GM23338 (cell line): ENCODE measurements around the gene EDEM1.

Source experiments
- CREB1 ChIP-seq: fragments of 250-450 bp; sonication (Bioruptor Pico); IDR thresholded peaks from 2 replicates; pipeline ENCODE4 v1.5.0; 2020; ENCODE audit warnings: low read depth, mild to moderate bottlenecking, moderate library complexity
- EZH2phosphoT487 ChIP-seq: fragments of 200-600 bp; sonication (generic); IDR thresholded peaks from one replicate; pipeline ENCODE4 v1.8.1; 2018; ENCODE audit warnings: antibody characterized with exemption; ENCODE audit not compliant: unreplicated experiment
- JUNB ChIP-seq: IDR thresholded peaks from one replicate; pipeline ENCODE4 v1.6.1; 2016; ENCODE audit warnings: antibody characterized with exemption; ENCODE audit not compliant: unreplicated experiment
- POLR2AphosphoS5 ChIP-seq: IDR thresholded peaks from 2 replicates; pipeline ENCODE4 v1.6.1; 2016; ENCODE audit warnings: antibody characterized with exemption, low read depth
- ZNF331 ChIP-seq: fragments of 250-450 bp; sonication (Bioruptor Pico); IDR thresholded peaks from 2 replicates; pipeline ENCODE4 v1.5.0; 2020; ENCODE audit warnings: low read depth, mild to moderate bottlenecking, moderate library complexity
- TF ChIP-seq, protein P1 (sequence below), 2 experiments: fragments of 200-600 bp in 1 of 2; sonication (generic) in 1 of 2; conservative IDR thresholded peaks; 2 replicates each; pipeline versions ENCODE4 v1.5.1 to v1.6.1; 2016 to 2017; ENCODE audit warnings: antibody characterized with exemption in 2 of 2, low read depth in 2 of 2, mild to moderate bottlenecking in 2 of 2, moderate library complexity in 1 of 2

DNA sequence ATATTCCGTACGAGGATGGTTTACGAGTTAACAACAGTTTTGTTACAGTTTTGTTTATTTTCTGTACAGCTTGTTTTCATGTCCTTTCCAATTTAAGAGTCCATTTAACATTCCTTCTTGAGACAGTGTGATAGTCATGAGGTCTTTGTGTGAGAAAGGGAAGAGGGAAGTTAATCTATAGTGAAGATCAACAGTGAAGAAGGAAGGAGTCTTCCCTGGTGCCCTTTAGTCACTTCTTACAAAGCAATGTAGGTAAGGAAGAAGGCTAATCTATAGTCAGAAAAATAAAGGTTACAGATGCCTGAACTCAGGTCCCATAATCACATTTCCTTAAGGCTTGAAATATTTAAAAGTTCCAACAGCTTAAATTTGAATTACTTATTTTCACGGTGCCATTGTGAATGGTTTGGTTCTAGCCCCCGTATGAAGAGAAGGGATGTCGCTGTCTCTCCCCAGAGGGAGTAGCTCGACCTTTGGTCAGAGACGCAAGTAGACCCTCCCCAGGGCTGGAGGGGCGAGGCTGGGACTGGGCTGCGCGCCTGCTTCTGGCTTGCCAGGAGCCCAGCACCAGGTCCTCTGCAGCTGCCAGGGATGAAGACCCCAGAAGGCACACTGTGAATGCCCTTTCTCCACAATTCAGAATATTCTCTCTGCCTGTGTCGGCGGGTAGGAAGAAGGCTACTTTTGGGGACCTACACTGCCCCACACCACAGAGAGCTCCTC, 34.9 kb downstream of the EDEM1 start:
- TF ChIP-seq, protein P1, sequence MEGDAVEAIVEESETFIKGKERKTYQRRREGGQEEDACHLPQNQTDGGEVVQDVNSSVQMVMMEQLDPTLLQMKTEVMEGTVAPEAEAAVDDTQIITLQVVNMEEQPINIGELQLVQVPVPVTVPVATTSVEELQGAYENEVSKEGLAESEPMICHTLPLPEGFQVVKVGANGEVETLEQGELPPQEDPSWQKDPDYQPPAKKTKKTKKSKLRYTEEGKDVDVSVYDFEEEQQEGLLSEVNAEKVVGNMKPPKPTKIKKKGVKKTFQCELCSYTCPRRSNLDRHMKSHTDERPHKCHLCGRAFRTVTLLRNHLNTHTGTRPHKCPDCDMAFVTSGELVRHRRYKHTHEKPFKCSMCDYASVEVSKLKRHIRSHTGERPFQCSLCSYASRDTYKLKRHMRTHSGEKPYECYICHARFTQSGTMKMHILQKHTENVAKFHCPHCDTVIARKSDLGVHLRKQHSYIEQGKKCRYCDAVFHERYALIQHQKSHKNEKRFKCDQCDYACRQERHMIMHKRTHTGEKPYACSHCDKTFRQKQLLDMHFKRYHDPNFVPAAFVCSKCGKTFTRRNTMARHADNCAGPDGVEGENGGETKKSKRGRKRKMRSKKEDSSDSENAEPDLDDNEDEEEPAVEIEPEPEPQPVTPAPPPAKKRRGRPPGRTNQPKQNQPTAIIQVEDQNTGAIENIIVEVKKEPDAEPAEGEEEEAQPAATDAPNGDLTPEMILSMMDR (conservative IDR thresholded peaks at IDR 0.05; ENCODE audit: low read depth in 2 of 2), result no peak
- TF ChIP-seq CREB1 (no peak), JUNB (no peak), EZH2phosphoT487 (no peak), ZNF331 (CRISPR knock-in tag) (no peak), POLR2AphosphoS5 (no peak)
